ENCODE measurements around the gene PTPRJ. TPM values are rescaled to one million over a fixed set of nuclear protein-coding genes. Genes with fewer than 3 reads are reported as not detected.

PTPRJ gene
- total RNA-seq, 1 donor from 2014 or later = 7.1 TPM

Small RNAs within 50 kb of the gene (microRNA-seq; reads per million reads assigned to microRNA genes)
- gene MIR3161 (ENCODE audit: borderline number of aligned reads) = not detected

Other genes with a start within 250 kb of the PTPRJ start
- gene FNBP4, start 213.2 kb upstream of the PTPRJ start, total RNA-seq = 48.7 TPM
- 13.8 TPM for gene NUP160, start 132.2 kb upstream of the PTPRJ start, total RNA-seq
- gene OR4B1, start 236.3 kb downstream of the PTPRJ start, total RNA-seq = not detected

Measured in left ventricle myocardium superior (tissue), 1 donor.